GM21619 (cell line): ENCODE results near the gene MDK.

Experiments used
- ATAC-seq: cut with Tn5 transposase; IDR thresholded peaks from one replicate; pipeline ENCODE4 v1.9.1; 2021; ENCODE audit not compliant: unreplicated experiment

The MDK gene

DNA sequence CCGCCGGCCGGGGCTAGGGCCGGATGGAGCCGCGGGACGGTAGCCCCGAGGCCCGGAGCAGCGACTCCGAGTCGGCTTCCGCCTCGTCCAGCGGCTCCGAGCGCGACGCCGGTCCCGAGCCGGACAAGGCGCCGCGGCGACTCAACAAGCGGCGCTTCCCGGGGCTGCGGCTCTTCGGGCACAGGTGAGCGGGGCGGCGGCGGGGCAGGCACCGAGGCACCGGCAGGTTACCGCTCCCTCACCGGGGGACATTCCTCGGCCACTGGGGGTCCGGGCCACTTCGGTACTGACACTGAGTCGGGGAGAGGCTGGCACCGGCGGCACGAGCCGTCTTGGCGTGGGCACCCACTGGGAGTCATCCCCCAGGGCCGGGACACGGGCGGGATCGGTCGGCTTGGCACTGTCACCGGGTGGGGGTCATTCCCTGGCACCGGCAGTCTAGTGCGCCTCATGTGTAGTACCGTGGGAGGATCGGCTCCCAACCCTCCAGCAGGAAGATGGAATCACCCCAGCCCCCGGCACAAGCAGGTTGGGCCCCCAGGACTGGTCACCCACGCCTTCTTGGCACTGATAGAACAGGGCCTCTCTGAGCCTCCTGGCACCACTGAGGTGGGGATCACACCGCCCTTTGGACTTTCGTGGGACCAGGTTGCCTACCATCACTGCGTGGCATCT, 33.7 kb upstream of the MDK start:
- ATAC-seq = peak; percentile 1

GRCh38 chr11:46348566-46349401, 32.7 kb upstream of the MDK start:
- no peak for ATAC-seq

DNA sequence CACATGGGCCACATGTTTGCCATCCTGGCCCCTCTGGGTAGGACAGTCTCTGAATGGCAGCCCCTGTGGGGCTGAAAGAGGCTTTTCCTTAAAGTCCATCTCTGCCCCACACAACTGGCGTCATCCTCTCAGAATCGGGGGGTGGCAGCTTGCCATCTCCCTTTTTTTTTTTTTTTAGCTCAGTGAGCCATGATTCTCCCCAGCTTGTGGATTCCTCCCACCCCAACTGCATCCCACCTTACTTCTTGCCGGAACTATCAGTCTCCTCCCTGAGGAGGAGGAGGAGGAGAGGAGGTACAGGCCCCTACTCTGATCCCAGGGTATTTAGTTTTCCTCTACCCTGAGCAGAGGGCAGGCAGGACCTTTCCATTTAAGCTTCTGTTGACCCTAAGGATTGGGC, 30.8 kb upstream of the MDK start:
- no peak for ATAC-seq

GRCh38 chr11:46351148-46351547, 30.3 kb upstream of the MDK start:
- no peak for ATAC-seq

GRCh38 chr11:46351606-46352005, 29.9 kb upstream of the MDK start:
- no peak for ATAC-seq

GRCh38 chr11:46352063-46352841, 29.2 kb upstream of the MDK start:
- ATAC-seq = no peak

DNA sequence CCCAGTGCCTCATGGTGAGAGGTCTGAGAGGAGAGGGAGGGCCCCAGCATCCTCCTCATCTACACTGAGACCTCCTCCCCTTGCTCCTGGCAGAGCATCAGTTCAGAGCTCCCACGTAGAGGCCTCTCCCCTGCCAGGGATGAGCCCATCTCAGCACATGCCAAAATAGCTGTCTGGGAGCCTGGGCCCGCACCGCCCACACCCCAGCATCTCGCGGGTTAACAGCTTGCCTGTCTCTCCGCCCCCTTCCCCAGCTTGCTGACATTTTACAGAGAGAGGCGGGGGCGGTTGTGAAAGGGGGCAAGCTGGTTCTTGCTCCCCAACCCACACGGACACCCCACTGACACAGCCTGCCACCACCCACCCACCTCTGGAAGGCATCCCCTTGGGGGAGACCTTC, 27.8 kb upstream of the MDK start:
- no peak for ATAC-seq

- no peak for ATAC-seq
Measured at GRCh38 chr11:46356924-46357482, 24.5 kb upstream of the MDK start.

GRCh38 chr11:46357483-46357936, 24.0 kb upstream of the MDK start:
- no peak for ATAC-seq

- ATAC-seq = no peak
Measured at GRCh38 chr11:46359953-46360352, 21.5 kb upstream of the MDK start.

- ATAC-seq = peak; percentile 15
Measured at GRCh38 chr11:46360878-46361277, 20.6 kb upstream of the MDK start.

DNA sequence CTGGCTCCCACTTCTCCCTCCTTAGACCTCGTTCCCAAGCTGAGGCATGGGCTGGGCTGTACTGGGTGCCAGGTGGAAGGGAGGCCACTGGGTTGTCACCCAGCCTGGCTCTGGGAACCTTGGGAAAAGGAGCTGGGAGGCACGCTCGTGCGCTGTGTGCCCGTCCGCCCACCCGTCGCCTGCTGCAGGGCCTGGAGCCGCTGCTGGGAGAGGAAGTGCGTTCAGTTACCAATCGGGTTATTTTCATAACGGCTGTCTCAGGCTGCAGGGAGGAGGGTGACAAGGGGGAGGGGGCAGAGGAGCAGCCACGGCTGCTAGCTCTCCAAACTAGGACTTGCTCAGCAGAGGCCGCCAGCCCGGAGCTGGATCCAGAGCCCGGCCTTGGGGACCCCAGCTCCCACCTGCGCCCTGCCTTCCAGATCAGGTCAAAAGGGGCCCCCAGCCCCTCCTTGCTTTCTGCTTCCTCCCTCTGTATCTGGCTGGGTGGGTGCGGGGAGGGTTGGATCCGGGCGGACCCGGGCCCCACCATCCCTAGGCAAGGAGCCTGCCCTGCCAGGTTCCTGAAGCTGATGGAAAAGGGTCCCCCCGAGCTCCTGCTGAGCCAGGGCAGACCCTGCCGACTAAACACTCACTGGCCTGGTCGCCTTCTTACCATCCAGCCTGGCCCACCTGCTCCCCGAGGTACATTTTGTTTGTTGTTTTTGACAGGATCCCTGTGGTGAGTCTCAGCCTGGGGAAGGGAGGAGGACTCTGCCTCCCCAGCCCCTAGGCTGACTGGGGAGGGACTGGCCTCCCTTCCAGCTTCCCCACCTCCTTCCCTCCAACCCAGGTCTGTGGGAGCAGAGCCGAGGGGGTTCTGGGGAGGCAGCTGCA, 19.9 kb upstream of the MDK start:
- ATAC-seq = peak; percentile 95

GRCh38 chr11:46362156-46363030, 19.1 kb upstream of the MDK start:
- no peak for ATAC-seq

GRCh38 chr11:46363031-46363407, 18.4 kb upstream of the MDK start:
- no peak for ATAC-seq

DNA sequence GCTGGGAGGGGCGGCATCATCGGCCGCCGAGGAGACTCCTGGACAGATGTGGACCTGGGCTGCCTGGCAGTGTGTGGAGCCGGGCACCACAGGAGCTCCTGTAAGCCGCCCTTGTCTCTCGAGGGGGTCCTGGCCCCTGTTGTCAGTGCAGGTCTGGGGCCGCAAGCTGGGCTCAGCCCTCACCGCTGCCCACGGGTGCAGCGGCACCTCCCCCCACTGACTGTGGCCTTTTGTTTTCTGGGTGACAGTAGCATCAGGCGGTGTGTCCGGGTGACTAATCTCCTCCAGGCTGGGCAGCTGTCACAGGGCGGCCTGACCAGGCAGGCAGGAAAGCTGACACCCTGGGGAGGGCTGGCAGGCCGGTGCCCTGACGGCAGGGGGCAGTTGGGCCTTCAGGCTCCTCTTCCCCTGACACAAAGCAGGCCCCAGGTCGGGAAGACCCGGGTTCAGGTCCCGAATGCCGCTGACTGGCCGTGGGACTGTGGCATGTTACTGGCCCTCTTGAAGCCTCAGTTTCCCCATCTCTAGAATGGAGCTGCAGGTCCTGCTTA, 17.9 kb upstream of the MDK start:
- ATAC-seq = no peak

- ATAC-seq = no peak
Measured at GRCh38 chr11:46364056-46364455, 17.4 kb upstream of the MDK start.

- ATAC-seq = no peak
Measured at GRCh38 chr11:46364791-46365190, 16.7 kb upstream of the MDK start.

DNA sequence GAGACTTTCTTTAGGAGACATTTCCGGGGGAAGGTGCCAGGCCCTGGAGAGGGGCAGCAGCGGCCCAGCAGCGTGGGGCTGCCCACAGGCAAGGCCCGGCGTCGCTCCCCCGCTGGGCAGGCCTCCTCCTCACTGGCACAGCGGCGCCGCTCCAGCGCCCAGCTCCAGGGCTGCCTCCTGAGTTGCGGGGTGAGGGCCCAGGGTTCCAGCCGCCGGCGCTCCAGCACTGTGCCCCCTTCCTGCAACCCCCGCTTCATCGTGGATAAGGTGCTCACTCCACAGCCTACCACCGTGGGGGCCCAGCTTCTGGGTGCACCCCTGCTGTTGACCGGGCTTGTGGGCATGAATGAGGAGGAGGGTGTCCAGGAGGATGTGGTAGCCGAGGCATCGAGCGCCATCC, 15.2 kb upstream of the MDK start:
- ATAC-seq = no peak

- no peak for ATAC-seq
Measured at GRCh38 chr11:46366661-46367161, 14.8 kb upstream of the MDK start.
